Measurements from ENCODE around the gene CABLES1.
"Not testable (repeated sequence)": the region's sequence is repeated elsewhere in the genome, so short reads cannot be mapped to it uniquely, and the experiment has no call there.

Gene CABLES1

GRCh38 chr18:23270986-23271680, 135.8 kb downstream of the CABLES1 start:
- peak; percentile 55 to 80 (median 66) for DNase-seq

- DNase-seq, result no peak
Measured at GRCh38 chr18:23272498-23273232, 137.4 kb downstream of the CABLES1 start.

GRCh38 chr18:23273443-23273966, 138.2 kb downstream of the CABLES1 start:
- DNase-seq, result peak in 2 of 4 experiments; percentile 16 to 36

- DNase-seq, result no peak
Measured at GRCh38 chr18:23274638-23275482, 139.6 kb downstream of the CABLES1 start.

- no peak for DNase-seq
Measured at GRCh38 chr18:23276451-23276850, 141.2 kb downstream of the CABLES1 start.

GRCh38 chr18:23277399-23277798, 142.1 kb downstream of the CABLES1 start:
- DNase-seq, result no peak

GRCh38 chr18:23279931-23280330, 144.6 kb downstream of the CABLES1 start:
- no peak for DNase-seq

GRCh38 chr18:23280844-23281243, 145.6 kb downstream of the CABLES1 start:
- DNase-seq, result no peak

GRCh38 chr18:23281626-23282436, 146.5 kb downstream of the CABLES1 start:
- DNase-seq, result no peak

- DNase-seq, result no peak
Measured at GRCh38 chr18:23282437-23282781, 147.1 kb downstream of the CABLES1 start.

GRCh38 chr18:23283916-23284430, 148.7 kb downstream of the CABLES1 start:
- DNase-seq, result no peak

- no peak for DNase-seq
Measured at GRCh38 chr18:23284629-23285028, 149.3 kb downstream of the CABLES1 start.

GRCh38 chr18:23285581-23285980, 150.3 kb downstream of the CABLES1 start:
- DNase-seq, result not testable (repeated sequence)

GRCh38 chr18:23291456-23292205, 156.3 kb downstream of the CABLES1 start:
- no peak for DNase-seq

- DNase-seq, result no peak
Measured at GRCh38 chr18:23300231-23300805, 165.0 kb downstream of the CABLES1 start.

GRCh38 chr18:23301972-23302371, 166.7 kb downstream of the CABLES1 start:
- no peak for DNase-seq

GRCh38 chr18:23302511-23302850, 167.2 kb downstream of the CABLES1 start:
- DNase-seq, result no peak

- peak; percentile 27 to 69 (median 52) for DNase-seq
Measured at GRCh38 chr18:23302851-23303527, 167.7 kb downstream of the CABLES1 start.

- no peak for DNase-seq
Measured at GRCh38 chr18:23306822-23307221, 171.5 kb downstream of the CABLES1 start.

All from suppressor macrophage (primary cell).